Ishikawa (cell line): ENCODE measurements around the gene GLIS1.

Source experiments
- RAD21 ChIP-seq: IDR thresholded peaks from 2 replicates; pipeline ENCODE4 v1.6.1; 2012; ENCODE audit warnings: low read depth
- TAF1 ChIP-seq: IDR thresholded peaks from 2 replicates; pipeline ENCODE4 v1.6.1; 2012; ENCODE audit warnings: low read depth, mild to moderate bottlenecking
- USF1 ChIP-seq: IDR thresholded peaks from 2 replicates; pipeline ENCODE4 v1.6.1; 2012
- ZBTB7A ChIP-seq: IDR thresholded peaks from 2 replicates; pipeline ENCODE4 v1.6.1; 2012; ENCODE audit warnings: low read depth
- TF ChIP-seq, protein P1 (sequence below): IDR thresholded peaks from 2 replicates; pipeline ENCODE4 v1.6.1; 2012; ENCODE audit warnings: low read depth, mild to moderate bottlenecking

DNA sequence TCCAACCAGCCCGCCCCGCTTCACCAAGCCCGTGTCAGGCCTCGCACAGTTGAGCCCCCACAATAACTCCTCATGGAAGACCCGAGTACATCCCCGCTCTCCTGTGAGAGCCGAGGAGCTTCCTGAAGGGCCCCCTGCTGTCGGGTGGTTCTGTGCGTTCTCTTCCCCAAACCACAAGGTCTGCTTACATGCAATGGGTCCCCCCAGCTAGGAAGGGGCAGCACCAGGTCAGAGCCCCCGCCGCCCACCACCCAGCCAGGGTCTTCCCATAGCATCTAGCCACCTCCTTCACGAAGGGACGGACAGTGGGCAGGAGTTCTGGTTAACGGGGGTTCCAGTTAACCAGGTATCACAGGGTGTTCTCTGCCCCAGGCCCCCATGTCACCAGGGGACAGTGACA lies 51.5 kb downstream of the GLIS1 start:
- TF ChIP-seq, protein P1, sequence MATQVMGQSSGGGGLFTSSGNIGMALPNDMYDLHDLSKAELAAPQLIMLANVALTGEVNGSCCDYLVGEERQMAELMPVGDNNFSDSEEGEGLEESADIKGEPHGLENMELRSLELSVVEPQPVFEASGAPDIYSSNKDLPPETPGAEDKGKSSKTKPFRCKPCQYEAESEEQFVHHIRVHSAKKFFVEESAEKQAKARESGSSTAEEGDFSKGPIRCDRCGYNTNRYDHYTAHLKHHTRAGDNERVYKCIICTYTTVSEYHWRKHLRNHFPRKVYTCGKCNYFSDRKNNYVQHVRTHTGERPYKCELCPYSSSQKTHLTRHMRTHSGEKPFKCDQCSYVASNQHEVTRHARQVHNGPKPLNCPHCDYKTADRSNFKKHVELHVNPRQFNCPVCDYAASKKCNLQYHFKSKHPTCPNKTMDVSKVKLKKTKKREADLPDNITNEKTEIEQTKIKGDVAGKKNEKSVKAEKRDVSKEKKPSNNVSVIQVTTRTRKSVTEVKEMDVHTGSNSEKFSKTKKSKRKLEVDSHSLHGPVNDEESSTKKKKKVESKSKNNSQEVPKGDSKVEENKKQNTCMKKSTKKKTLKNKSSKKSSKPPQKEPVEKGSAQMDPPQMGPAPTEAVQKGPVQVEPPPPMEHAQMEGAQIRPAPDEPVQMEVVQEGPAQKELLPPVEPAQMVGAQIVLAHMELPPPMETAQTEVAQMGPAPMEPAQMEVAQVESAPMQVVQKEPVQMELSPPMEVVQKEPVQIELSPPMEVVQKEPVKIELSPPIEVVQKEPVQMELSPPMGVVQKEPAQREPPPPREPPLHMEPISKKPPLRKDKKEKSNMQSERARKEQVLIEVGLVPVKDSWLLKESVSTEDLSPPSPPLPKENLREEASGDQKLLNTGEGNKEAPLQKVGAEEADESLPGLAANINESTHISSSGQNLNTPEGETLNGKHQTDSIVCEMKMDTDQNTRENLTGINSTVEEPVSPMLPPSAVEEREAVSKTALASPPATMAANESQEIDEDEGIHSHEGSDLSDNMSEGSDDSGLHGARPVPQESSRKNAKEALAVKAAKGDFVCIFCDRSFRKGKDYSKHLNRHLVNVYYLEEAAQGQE: no peak
- TF ChIP-seq TAF1: no peak
- no peak for TF ChIP-seq RAD21
- TF ChIP-seq USF1: no peak
- no peak for TF ChIP-seq ZBTB7A
